Fibroblast of lung (primary cell): Measurements from ENCODE around the gene GALK2. TPM values are rescaled to one million over a fixed set of nuclear protein-coding genes. Genes with fewer than 3 reads are reported as not detected.
"Not testable (repeated sequence)": the region's sequence is repeated elsewhere in the genome, so short reads cannot be mapped to it uniquely, and the experiment has no call there.

Experiments used
- DNase-seq, 2 donors: peaks; one replicate each; pipeline versions ENCODE4 v3.0.0 to v3.0.0-alpha.2; 2010; ENCODE audit warnings: low read depth in 2 of 2
- H2AFZ ChIP-seq: 2 replicates; pipeline ENCODE4 v1.5.1; 2012; ENCODE audit warnings: low read length, control low read depth, inconsistent platforms
- H3K27ac ChIP-seq: 2 replicates; pipeline ENCODE4 v1.5.1; 2011; ENCODE audit warnings: low read length, control low read depth; ENCODE audit not compliant: insufficient read depth
- H3K27me3 ChIP-seq: 2 replicates; pipeline ENCODE4 v1.5.1; 2011; ENCODE audit warnings: mild to moderate bottlenecking, low read length; ENCODE audit not compliant: control insufficient read depth, insufficient read depth
- H3K36me3 ChIP-seq: 2 replicates; pipeline ENCODE4 v1.5.1; 2011; ENCODE audit warnings: low read length; ENCODE audit not compliant: control insufficient read depth, insufficient read depth
- H3K4me1 ChIP-seq: 2 replicates; pipeline ENCODE4 v1.5.1; 2011; ENCODE audit warnings: low read length; ENCODE audit not compliant: control insufficient read depth, insufficient read depth; ENCODE audit errors: extremely low read depth
- H3K4me2 ChIP-seq: 2 replicates; pipeline ENCODE4 v1.5.1; 2011; ENCODE audit warnings: low read length, control low read depth; ENCODE audit not compliant: insufficient read depth; ENCODE audit errors: extremely low read depth
- H3K4me3 ChIP-seq, 4 experiments: fragments of 200-600 bp in 1 of 4; sonication (generic) in 1 of 4; replicated peaks in 1 of 4; 2 replicates each; pipeline ENCODE4 v1.5.1; 2011 to 2016; ENCODE audit warnings: low read length in 4 of 4, low read depth in 3 of 4, mild to moderate bottlenecking in 3 of 4, control low read depth in 2 of 4, inconsistent platforms in 1 of 4, mixed read lengths in 1 of 4; ENCODE audit not compliant: insufficient read depth in 1 of 4; ENCODE audit errors: control extremely low read depth in 1 of 4
- H3K79me2 ChIP-seq: 2 replicates; pipeline ENCODE4 v1.5.1; 2012; ENCODE audit warnings: mild to moderate bottlenecking, low read length, inconsistent platforms; ENCODE audit not compliant: control insufficient read depth, insufficient read depth
- H3K9ac ChIP-seq: 2 replicates; pipeline ENCODE4 v1.5.1; 2011; ENCODE audit warnings: mild to moderate bottlenecking, low read length, control low read depth; ENCODE audit not compliant: insufficient read depth
- H3K9me3 ChIP-seq: 2 replicates; pipeline ENCODE4 v1.5.1; 2012; ENCODE audit warnings: low read depth, low read length; ENCODE audit not compliant: control insufficient read depth, insufficient read depth
- H4K20me1 ChIP-seq: 2 replicates; pipeline ENCODE4 v1.5.1; 2011; ENCODE audit warnings: low read length; ENCODE audit not compliant: control insufficient read depth, insufficient read depth; ENCODE audit errors: extremely low read depth
- CTCF ChIP-seq, 2 donors: IDR thresholded peaks in 1 of 2; conservative IDR thresholded peaks in 1 of 2; 1 replicate in 1 of 2; 2 replicates in 1 of 2; pipeline ENCODE4 v1.5.1; 2011 to 2012; ENCODE audit warnings: low read length in 2 of 2, control low read depth in 1 of 2, inconsistent platforms in 1 of 2, low read depth in 1 of 2, mild to moderate bottlenecking in 1 of 2
- EZH2 ChIP-seq: IDR thresholded peaks from 2 replicates; pipeline ENCODE4 v1.5.1; 2012; ENCODE audit warnings: low read length, control low read depth, mild to moderate bottlenecking; ENCODE audit errors: missing control alignments
- polyA plus RNA-seq, 2 donors: library from polyadenylated mRNA; depleted of rRNA in 1 of 2; stranded (reverse) in 1 of 2; unstranded in 1 of 2; fragments of >200 nt; gene quantifications; 2 replicates each; pipeline ENCODE4 v1.2.1, GENCODE V29; 2011 to 2012; ENCODE audit warnings: missing spikeins in 1 of 2
- total RNA-seq: library from RNA; depleted of rRNA; stranded (reverse); fragments of >200 nt; gene quantifications from 2 replicates; pipeline ENCODE4 v1.2.1, GENCODE V29; 2014

GALK2 gene
- total and polyA plus RNA-seq, 2 donors (not counting 1 experiment from before 2014, with no cell fraction given), result 37.5 to 74.5 TPM

DNA sequence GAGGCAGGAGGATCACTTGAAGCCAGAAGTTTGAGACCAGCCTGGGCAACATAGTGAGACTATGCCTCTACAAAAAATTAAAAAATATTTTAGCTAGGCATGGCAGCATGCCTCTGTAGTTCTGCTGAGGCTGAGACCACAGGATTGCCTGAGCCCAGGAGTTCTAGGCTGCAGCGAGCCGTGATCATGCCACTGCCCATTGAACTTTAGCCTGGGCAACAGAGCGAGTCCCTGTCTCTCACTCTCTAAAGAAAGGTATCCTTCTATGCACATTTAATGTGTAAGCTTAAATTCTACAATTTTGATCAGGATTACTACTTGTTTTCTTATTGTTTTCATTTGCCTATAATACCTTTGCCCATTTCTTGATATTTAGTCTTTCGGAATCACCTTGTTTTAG lies 26.8 kb downstream of the GALK2 start:
- no peaks in the 10 kb centered on the region for H3K27me3 ChIP-seq
- no peak overlapping the region for H3K9ac ChIP-seq
- no peak for TF ChIP-seq EZH2
- no peak for TF ChIP-seq CTCF (conservative IDR thresholded peaks at IDR 0.05 in 1 of 2, IDR thresholded peaks at IDR 0.05 in 1 of 2; ENCODE audit: low read depth in 1 of 2, low read length in 2 of 2)
- peaks cover 3% of the 10 kb centered on the region for H3K79me2 ChIP-seq
- no peaks in the 10 kb centered on the region for H3K9me3 ChIP-seq
- no peak for DNase-seq
- H3K4me1 ChIP-seq, result no peaks in the 10 kb centered on the region
- H3K4me3 ChIP-seq, result no peak overlapping the region
- no peaks in the 10 kb centered on the region for H3K36me3 ChIP-seq
- H2AFZ ChIP-seq, result no peak overlapping the region
- H3K4me2 ChIP-seq, result no peak overlapping the region
- H3K27ac ChIP-seq, result no peak overlapping the region
- H4K20me1 ChIP-seq, result no peaks in the 10 kb centered on the region

- Histone ChIP-seq H3K4me1 (no peaks in the 10 kb centered on the region), H3K27ac (no peak overlapping the region), H4K20me1 (no peaks in the 10 kb centered on the region), H3K27me3 (no peaks in the 10 kb centered on the region), H3K4me3 (no peak overlapping the region), H3K36me3 (no peaks in the 10 kb centered on the region), H3K9me3 (no peaks in the 10 kb centered on the region), H3K9ac (no peak overlapping the region), H2AFZ (no peak overlapping the region), H3K79me2 (peaks cover 3% of the 10 kb centered on the region), H3K4me2 (peak overlapping the region; percentile 67)
- peak in 1 of 2 donors; percentile 63 for DNase-seq
- TF ChIP-seq EZH2 (no peak), CTCF (conservative IDR thresholded peaks at IDR 0.05 in 1 of 2, IDR thresholded peaks at IDR 0.05 in 1 of 2; ENCODE audit: low read depth in 1 of 2, low read length in 2 of 2) (no peak)
Measured at GRCh38 chr15:49199666-49200065, 29.6 kb downstream of the GALK2 start.

- no peak overlapping the region for H3K9ac ChIP-seq
- H3K4me1 ChIP-seq, result no peaks in the 10 kb centered on the region
- H3K27ac ChIP-seq, result no peak overlapping the region
- H3K4me2 ChIP-seq, result no peak overlapping the region
- no peak overlapping the region for H3K4me3 ChIP-seq
- no peak for TF ChIP-seq EZH2
- no peak for TF ChIP-seq CTCF (conservative IDR thresholded peaks at IDR 0.05 in 1 of 2, IDR thresholded peaks at IDR 0.05 in 1 of 2; ENCODE audit: low read depth in 1 of 2, low read length in 2 of 2)
- no peaks in the 10 kb centered on the region for H3K27me3 ChIP-seq
- no peaks in the 10 kb centered on the region for H3K9me3 ChIP-seq
- H4K20me1 ChIP-seq, result no peaks in the 10 kb centered on the region
- H2AFZ ChIP-seq, result no peak overlapping the region
- no peak for DNase-seq
- H3K79me2 ChIP-seq, result peaks cover 3% of the 10 kb centered on the region
- H3K36me3 ChIP-seq, result no peaks in the 10 kb centered on the region
Measured at GRCh38 chr15:49200347-49200746, 30.3 kb downstream of the GALK2 start.

DNA sequence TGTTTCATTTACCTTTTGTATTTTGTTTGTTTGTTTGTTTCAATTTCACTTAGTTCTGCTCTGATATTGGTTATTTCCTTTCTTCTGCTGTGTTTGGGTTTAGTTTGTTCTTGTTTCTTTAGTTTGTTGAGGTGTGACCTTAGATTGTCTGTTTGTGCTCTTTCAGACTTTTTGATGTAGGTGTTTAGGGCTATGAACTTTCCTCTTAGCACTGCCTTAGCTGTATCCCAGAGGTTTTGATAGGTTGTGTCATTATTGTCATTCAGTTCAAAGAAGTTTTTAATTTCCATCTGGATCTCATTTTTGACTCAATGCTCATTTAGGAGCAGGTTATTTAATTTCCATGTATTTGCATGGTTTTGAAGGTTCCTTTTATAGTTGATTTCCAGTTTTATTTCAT lies 38.1 kb downstream of the GALK2 start:
- H3K4me2 ChIP-seq, H3K9me3 ChIP-seq, H2AFZ ChIP-seq, H3K79me2 ChIP-seq, H3K27ac ChIP-seq, H3K9ac ChIP-seq, H3K27me3 ChIP-seq, H3K4me1 ChIP-seq, H3K4me3 ChIP-seq, H3K36me3 ChIP-seq, H4K20me1 ChIP-seq, DNase-seq: not testable (repeated sequence)
